OCI-LY7 (cell line): ENCODE results near the gene HLA-DPB1. TPM values are rescaled to one million over a fixed set of nuclear protein-coding genes. Genes with fewer than 3 reads are reported as not detected.

Source experiments
- BruUV-seq: library from RNA; stranded (reverse); fragments of 400-500 nt; replicated peaks from 2 replicates; lab custom pipeline; 2021; lab: Mats Ljungman, UMichigan
- CTCF ChIA-PET: fragments of 300-600 bp; sonication (Branson Sonifier 250); formaldehyde crosslinking; loops from one replicate; lab custom pipeline; 2022; ENCODE audit warnings: antibody characterized with exemption; ENCODE audit not compliant: unreplicated experiment; lab: Charles Lee
- POLR2A ChIA-PET: fragments of 300-600 bp; sonication (Branson Sonifier 250); formaldehyde crosslinking; loops from one replicate; lab custom pipeline; 2022; ENCODE audit warnings: antibody characterized with exemption; lab: Charles Lee
- DNase-seq: peaks from one replicate; pipeline ENCODE4 v3.0.0-alpha.2; 2015; ENCODE audit warnings: low spot score
- H2AFZ ChIP-seq: fragments of 200-600 bp; sonication (generic), shearing (Covaris generic); 2 replicates; pipeline ENCODE4 v1.6.1; 2014; ENCODE audit warnings: mild to moderate bottlenecking, antibody characterized with exemption, low read length, moderate library complexity
- H3K27ac ChIP-seq: fragments of 200-600 bp; sonication (generic); 2 replicates; pipeline ENCODE4 v1.5.1; 2014; ENCODE audit warnings: mixed run types, low read depth, mild to moderate bottlenecking, moderate library complexity, low read length, inconsistent platforms; ENCODE audit not compliant: poor library complexity, severe bottlenecking
- H3K36me3 ChIP-seq: fragments of 200-600 bp; sonication (generic); 2 replicates; pipeline ENCODE4 v1.6.1; 2014; ENCODE audit warnings: mild to moderate bottlenecking, antibody characterized with exemption, low read length, moderate library complexity, mixed read lengths; ENCODE audit not compliant: insufficient read depth
- H3K4me1 ChIP-seq: fragments of 200-600 bp; sonication (generic); 2 replicates; pipeline ENCODE4 v1.5.1; 2014; ENCODE audit warnings: mild to moderate bottlenecking, low read length; ENCODE audit not compliant: insufficient read depth, poor library complexity, severe bottlenecking
- H3K4me2 ChIP-seq: fragments of 200-600 bp; sonication (generic); 2 replicates; pipeline ENCODE4 v1.6.1; 2014; ENCODE audit warnings: mild to moderate bottlenecking, low read length
- H3K4me3 ChIP-seq: fragments of 200-600 bp; sonication (generic); 2 replicates; pipeline ENCODE4 v1.5.1; 2014; ENCODE audit warnings: mild to moderate bottlenecking, low read depth, low read length; ENCODE audit not compliant: poor library complexity, severe bottlenecking
- H3K79me2 ChIP-seq: fragments of 200-600 bp; sonication (generic); 2 replicates; pipeline ENCODE4 v1.6.1; 2016; ENCODE audit warnings: low read depth, mild to moderate bottlenecking, low read length, moderate library complexity, mixed read lengths; ENCODE audit not compliant: insufficient read depth
- H3K9me2 ChIP-seq: fragments of 200-600 bp; sonication (generic); 2 replicates; pipeline ENCODE4 v1.6.1; 2016; ENCODE audit warnings: mild to moderate bottlenecking, low read length, mixed read lengths; ENCODE audit not compliant: insufficient read depth
- H3K9me3 ChIP-seq: fragments of 200-600 bp; sonication (generic); 2 replicates; pipeline ENCODE4 v1.6.1; 2014; ENCODE audit warnings: mild to moderate bottlenecking, mixed run types, low read length, mixed read lengths
- H4K20me1 ChIP-seq: fragments of 200-600 bp; sonication (generic); 2 replicates; pipeline ENCODE4 v1.6.1; 2014; ENCODE audit warnings: mild to moderate bottlenecking, antibody characterized with exemption, low read length, moderate library complexity, mixed read lengths; ENCODE audit not compliant: insufficient read depth
- CTCF ChIP-seq: fragments of 200-600 bp; sonication (generic); conservative IDR thresholded peaks from 2 replicates; pipeline ENCODE4 v1.5.1; 2014; ENCODE audit warnings: mild to moderate bottlenecking, antibody characterized with exemption, low read length, moderate library complexity, mixed read lengths
- EZH2phosphoT487 ChIP-seq: fragments of 200-600 bp; sonication (generic); IDR thresholded peaks from 2 replicates; pipeline ENCODE4 v1.6.1; 2018; ENCODE audit warnings: low read depth, borderline replicate concordance, mild to moderate bottlenecking, mixed run types, antibody characterized with exemption, low read length, moderate library complexity, mixed read lengths
- intact Hi-C: fragments of 100-400 bp; cut with micrococcal nuclease; formaldehyde crosslinking; loops from one replicate; pipeline ENCODE4 v1.10.0; 2022; ENCODE audit not compliant: unreplicated experiment
- total RNA-seq, 2 experiments: library from RNA; depleted of rRNA in 1 of 2; stranded (reverse); fragments of >200 nt in 1 of 2; shearing (Covaris generic) in 1 of 2; gene quantifications; 2 replicates each; pipeline ENCODE4 v1.2.3, GENCODE V29; 2014 to 2022

The HLA-DPB1 gene
- total RNA-seq, 2 experiments from 2014 or later = 74.5 to 117 TPM

GRCh38 chr6:33112148-33112547, 36.4 kb downstream of the HLA-DPB1 start:
- no peak overlapping the region for H3K4me2 ChIP-seq
- no peaks in the 10 kb centered on the region for H3K9me2 ChIP-seq
- H4K20me1 ChIP-seq = no peaks in the 10 kb centered on the region
- H3K4me3 ChIP-seq = no peak overlapping the region
- TF ChIP-seq CTCF = no peak
- TF ChIP-seq EZH2phosphoT487 = no peak
- ChIA-PET CTCF (interaction anchor here (0.6 kb wide), 1 partner anchor 144 kb away, joined by 3 read pairs; no protein-coding TSS in a partner anchor), POLR2A (interaction anchor here (1.3 kb wide), 1 partner anchor 36 kb away, joined by 5 read pairs; the partner anchor contains the start of gene HLA-DPB1)
- H3K27ac ChIP-seq = no peak overlapping the region
- no peaks in the 10 kb centered on the region for H3K9me3 ChIP-seq
- no TSS peak for BruUV-seq
- no peaks in the 10 kb centered on the region for H3K79me2 ChIP-seq
- H2AFZ ChIP-seq = no peak overlapping the region; the same call in 1 of the 2 replicates
- no peaks in the 10 kb centered on the region for H3K36me3 ChIP-seq
- intact Hi-C loops = no loop called here
- H3K4me1 ChIP-seq = peaks cover 24% of the 10 kb centered on the region
- peak; percentile 74 for DNase-seq

- Histone ChIP-seq H3K4me2 (peak overlapping the region; percentile 49; the same call in 1 of the 2 replicates), H3K4me3 (no peak overlapping the region), H3K27ac (no peak overlapping the region), H3K4me1 (peaks cover 30% of the 10 kb centered on the region), H3K9me2 (no peaks in the 10 kb centered on the region), H3K36me3 (no peaks in the 10 kb centered on the region), H3K9me3 (no peaks in the 10 kb centered on the region), H3K79me2 (no peaks in the 10 kb centered on the region), H2AFZ (no peak overlapping the region), H4K20me1 (no peaks in the 10 kb centered on the region)
- intact Hi-C loops = no loop called here
- ChIA-PET CTCF (interaction anchor here (0.6 kb wide), 1 partner anchor 110 kb away, joined by 3 read pairs; no protein-coding TSS in a partner anchor), POLR2A (no interaction called here)
- DNase-seq = no peak
- BruUV-seq = no TSS peak
- no peak for TF ChIP-seq CTCF
- TF ChIP-seq EZH2phosphoT487 = no peak
Observed at GRCh38 chr6:33113755-33114154, 38.0 kb downstream of the HLA-DPB1 start.

GRCh38 chr6:33114406-33114805, 38.6 kb downstream of the HLA-DPB1 start:
- H2AFZ ChIP-seq = 0 out of 2 replicates have a peak overlapping the region, but pooled peaks have one; percentile 2
- BruUV-seq = no TSS peak
- H3K27ac ChIP-seq = no peak overlapping the region
- no peaks in the 10 kb centered on the region for H4K20me1 ChIP-seq
- intact Hi-C loops = no loop called here
- no peaks in the 10 kb centered on the region for H3K9me2 ChIP-seq
- H3K4me1 ChIP-seq = peaks cover 30% of the 10 kb centered on the region
- peak; percentile 25 for DNase-seq
- no peak overlapping the region for H3K4me3 ChIP-seq
- no peaks in the 10 kb centered on the region for H3K9me3 ChIP-seq
- ChIA-PET CTCF (no interaction called here), POLR2A (interaction anchor here (0.5 to 0.8 kb wide), 3 partner anchors 111 to 362 kb away, joined by 3 to 6 read pairs (median 3); no protein-coding TSS in a partner anchor)
- H3K79me2 ChIP-seq = no peaks in the 10 kb centered on the region
- TF ChIP-seq EZH2phosphoT487 = no peak
- TF ChIP-seq CTCF = no peak
- no peaks in the 10 kb centered on the region for H3K36me3 ChIP-seq
- H3K4me2 ChIP-seq = peak overlapping the region; percentile 49
